GM19193 (cell line): Measurements from ENCODE around the gene PARP15.

Experiments
- POLR2A ChIP-seq: IDR thresholded peaks from 4 replicates; pipeline ENCODE4 v1.6.1; 2011; ENCODE audit not compliant: insufficient read depth, insufficient read length; ENCODE audit errors: extremely low read depth

The PARP15 gene

GRCh38 chr3:122598151-122598550 lies 20.7 kb downstream of the PARP15 start:
- TF ChIP-seq POLR2A: no peak

- TF ChIP-seq POLR2A: no peak
Observed at GRCh38 chr3:122598556-122598955, 21.1 kb downstream of the PARP15 start.

- no peak for TF ChIP-seq POLR2A
Observed at GRCh38 chr3:122602011-122602710, 24.7 kb downstream of the PARP15 start.

- TF ChIP-seq POLR2A: no peak
Observed at GRCh38 chr3:122603056-122603455, 25.6 kb downstream of the PARP15 start.

GRCh38 chr3:122606330-122606729 lies 28.9 kb downstream of the PARP15 start:
- TF ChIP-seq POLR2A: no peak

GRCh38 chr3:122608916-122609315 lies 31.5 kb downstream of the PARP15 start:
- TF ChIP-seq POLR2A: no peak

GRCh38 chr3:122609798-122610559 lies 32.5 kb downstream of the PARP15 start:
- no peak for TF ChIP-seq POLR2A

- TF ChIP-seq POLR2A: no peak
Observed at GRCh38 chr3:122612696-122613095, 35.2 kb downstream of the PARP15 start.

GRCh38 chr3:122615303-122615702 lies 37.9 kb downstream of the PARP15 start:
- TF ChIP-seq POLR2A: no peak

GRCh38 chr3:122618614-122619013 lies 41.2 kb downstream of the PARP15 start:
- no peak for TF ChIP-seq POLR2A

GRCh38 chr3:122619040-122619439 lies 41.6 kb downstream of the PARP15 start:
- no peak for TF ChIP-seq POLR2A

- TF ChIP-seq POLR2A: no peak
Observed at GRCh38 chr3:122620399-122620798, 42.9 kb downstream of the PARP15 start.

- no peak for TF ChIP-seq POLR2A
Observed at GRCh38 chr3:122621112-122621511, 43.7 kb downstream of the PARP15 start.

GRCh38 chr3:122623031-122623829 lies 45.8 kb downstream of the PARP15 start:
- TF ChIP-seq POLR2A: no peak

- TF ChIP-seq POLR2A: no peak
Observed at GRCh38 chr3:122626515-122627180, 49.2 kb downstream of the PARP15 start.

- TF ChIP-seq POLR2A: no peak
Observed at GRCh38 chr3:122627301-122627700, 49.9 kb downstream of the PARP15 start.

- no peak for TF ChIP-seq POLR2A
Observed at GRCh38 chr3:122628567-122628966, 51.1 kb downstream of the PARP15 start.
